Kidney epithelial cell (primary cell): ENCODE results near the gene SLC36A4. TPM values are rescaled to one million over a fixed set of nuclear protein-coding genes. Genes with fewer than 3 reads are reported as not detected.
"Not testable (repeated sequence)": the region's sequence is repeated elsewhere in the genome, so short reads cannot be mapped to it uniquely, and the experiment has no call there.

Experiments used
- DNase-seq: peaks from one replicate; pipeline ENCODE4 v3.0.0-alpha.2; 2010; ENCODE audit warnings: low read depth
- H3K27me3 ChIP-seq: 2 replicates; pipeline ENCODE4 v1.6.0; 2011; ENCODE audit warnings: low read length; ENCODE audit not compliant: control insufficient read depth, insufficient read depth
- H3K36me3 ChIP-seq: 2 replicates; pipeline ENCODE4 v1.5.1; 2011; ENCODE audit warnings: low read length; ENCODE audit not compliant: control insufficient read depth, insufficient read depth
- H3K4me3 ChIP-seq: 2 replicates; pipeline ENCODE4 v1.5.1; 2011; ENCODE audit warnings: low read depth, mild to moderate bottlenecking, control low read depth, low read length
- CTCF ChIP-seq: IDR thresholded peaks from 2 replicates; pipeline ENCODE4 v1.5.1; 2011; ENCODE audit warnings: mild to moderate bottlenecking, moderate library complexity, low read length, control low read depth, inconsistent platforms; ENCODE audit not compliant: insufficient read depth, poor library complexity, severe bottlenecking
- total RNA-seq: library from RNA; depleted of rRNA; stranded (reverse); fragments of >200 nt; gene quantifications from 2 replicates; pipeline ENCODE4 v1.2.3, GENCODE V29; 2015

The SLC36A4 gene
- total RNA-seq, result 9.9 and 18.8 TPM in 2 replicates

GRCh38 chr11:93197380-93198214 lies at the start of gene SLC36A4:
Gene SLC36A4, minus strand, starts transcription at chr11:93197991. Its CDS starts 159 bp downstream, at chr11:93197832.
- Histone ChIP-seq H3K4me3 (peak within 1 kb of the TSS; percentile 91), H3K36me3 (no peaks in the 10 kb centered on the region), H3K27me3 (no peaks in the 10 kb centered on the region)
- TF ChIP-seq CTCF, result no peak
- DNase-seq, result peak; percentile 82

DNA sequence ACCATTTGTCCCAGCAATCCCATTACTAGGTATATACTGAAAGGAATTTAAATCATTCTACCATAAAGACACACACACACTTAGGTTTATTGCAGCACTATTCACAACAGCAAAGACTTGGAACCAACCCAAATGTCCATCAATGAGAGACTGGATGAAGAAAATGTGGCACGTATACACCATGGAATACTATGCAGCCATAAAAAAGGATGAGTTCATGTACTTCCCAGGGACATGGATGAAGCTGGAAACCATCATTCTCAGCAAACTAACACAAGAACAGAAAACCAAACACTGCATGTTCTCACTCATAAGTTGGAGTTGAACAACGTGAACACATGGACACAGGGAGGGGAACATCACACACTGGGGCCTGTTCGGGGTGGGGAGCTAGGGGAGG lies 49.0 kb upstream of the SLC36A4 start:
- not testable (repeated sequence) for H3K36me3 ChIP-seq, DNase-seq, H3K27me3 ChIP-seq, H3K4me3 ChIP-seq

DNA sequence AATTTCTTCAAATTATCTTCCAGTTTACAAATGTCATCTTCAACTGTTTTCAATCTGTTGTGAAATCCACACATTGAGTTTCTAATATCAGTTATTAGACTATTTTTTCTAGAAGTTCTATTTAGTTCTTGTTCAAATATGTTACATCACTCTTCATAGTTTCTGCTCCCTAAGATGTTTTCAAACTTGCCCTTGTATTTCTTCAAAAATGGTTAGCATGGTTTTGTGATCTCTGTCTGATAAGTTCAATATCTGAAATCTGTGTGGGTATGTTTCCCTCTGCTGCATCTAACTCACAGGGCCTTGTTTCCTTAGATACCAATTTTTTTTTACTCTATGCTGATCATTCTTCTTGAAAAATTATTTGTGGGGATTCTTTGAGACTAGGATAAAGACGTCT lies 46.2 kb upstream of the SLC36A4 start:
- no peak for DNase-seq
- H3K36me3 ChIP-seq, result no peaks in the 10 kb centered on the region
- TF ChIP-seq CTCF, result no peak
- no peak overlapping the region for H3K4me3 ChIP-seq
- no peaks in the 10 kb centered on the region for H3K27me3 ChIP-seq

DNA sequence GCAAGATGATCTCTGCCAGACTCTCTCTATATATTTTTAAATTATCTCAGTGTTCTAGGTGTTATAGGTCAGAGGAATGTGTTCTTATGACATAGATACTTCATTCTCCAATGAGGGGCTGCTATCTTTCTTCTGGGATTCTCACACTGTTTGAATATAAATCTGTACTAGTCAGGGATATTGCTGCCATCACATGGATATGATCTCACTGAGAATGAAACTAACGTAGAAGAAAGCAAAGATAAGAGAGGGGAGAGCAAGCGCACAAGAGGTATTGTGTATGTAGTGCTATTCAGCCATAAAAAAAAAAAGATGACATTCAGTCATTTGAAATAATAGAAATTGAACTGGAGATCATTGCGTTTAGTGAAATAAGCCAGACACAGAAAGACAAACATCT lies 42.2 kb upstream of the SLC36A4 start:
- Histone ChIP-seq H3K36me3 (no peaks in the 10 kb centered on the region), H3K4me3 (no peak overlapping the region), H3K27me3 (no peaks in the 10 kb centered on the region)
- DNase-seq, result no peak
- TF ChIP-seq CTCF, result no peak

DNA sequence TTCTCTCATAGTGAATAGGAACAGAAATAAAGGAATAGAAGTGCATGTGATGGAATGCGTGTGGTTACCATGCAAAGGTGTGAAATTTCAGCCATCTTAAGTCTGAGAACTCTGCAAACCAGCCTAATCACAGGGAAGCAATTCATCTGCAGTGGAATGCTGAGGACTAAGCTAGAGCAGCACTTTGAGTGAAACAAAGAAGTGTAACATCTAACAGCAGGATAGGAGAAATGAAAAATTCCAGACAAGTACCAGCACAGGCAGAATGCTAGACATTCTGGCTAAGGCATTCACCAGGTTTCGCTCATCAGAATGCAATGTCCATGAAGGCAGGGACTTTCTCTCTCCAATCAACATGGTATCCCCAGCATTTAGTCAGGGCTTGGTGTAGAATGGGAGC lies 41.2 kb upstream of the SLC36A4 start:
- Histone ChIP-seq H3K27me3 (no peaks in the 10 kb centered on the region), H3K4me3 (no peak overlapping the region), H3K36me3 (no peaks in the 10 kb centered on the region)
- no peak for DNase-seq
- no peak for TF ChIP-seq CTCF

GRCh38 chr11:93236741-93237675 lies 39.2 kb upstream of the SLC36A4 start:
- TF ChIP-seq CTCF, result peak; percentile 69
- DNase-seq, result no peak
- no peak overlapping the region for H3K4me3 ChIP-seq

More at GRCh38 chr11:93236741-93237675, 39.2 kb upstream of the SLC36A4 start:
- Histone ChIP-seq H3K36me3 (no peaks in the 10 kb centered on the region), H3K27me3 (no peaks in the 10 kb centered on the region)
